Upper lobe of right lung (tissue), 1 donor: ENCODE data around the gene KCTD5. TPM values are rescaled to one million over a fixed set of nuclear protein-coding genes. Genes with fewer than 3 reads are reported as not detected.

Experiments
- ATAC-seq: fragments of 200-7000 bp; cut with Tn5 transposase; one replicate; pipeline ENCODE4 v1.9.1; 2020; ENCODE audit warnings: mild to moderate bottlenecking, moderate library complexity
- DNase-seq: peaks from one replicate; pipeline ENCODE4 v3.0.0-alpha.2; 2020
- H3K27ac ChIP-seq: fragments of 200-600 bp; one replicate; pipeline ENCODE4 v1.8.0; 2022
- H3K27me3 ChIP-seq: fragments of 200-600 bp; one replicate; pipeline ENCODE4 v1.8.0; 2022; ENCODE audit warnings: mild to moderate bottlenecking
- H3K36me3 ChIP-seq: fragments of 200-600 bp; one replicate; pipeline ENCODE4 v1.8.0; 2022
- H3K4me1 ChIP-seq: fragments of 200-600 bp; one replicate; pipeline ENCODE4 v1.8.0; 2022
- H3K4me3 ChIP-seq: fragments of 200-600 bp; one replicate; pipeline ENCODE4 v1.8.0; 2022; ENCODE audit warnings: mild to moderate bottlenecking
- H3K9me3 ChIP-seq: fragments of 200-600 bp; one replicate; pipeline ENCODE4 v1.8.0; 2022
- intact Hi-C: fragments of 100-400 bp; cut with DNase I; formaldehyde crosslinking; loops from one replicate; pipeline ENCODE4 v1.11.0; 2022
- total RNA-seq: library from RNA; stranded (reverse); fragmentation: NEBNext Ultra II Directional; extraction: Animal tissue kit (Norgen Biotek cat#: 25700); gene quantifications from one replicate; pipeline ENCODE4 v1.2.1, GENCODE V29; 2021
- TF ChIP-seq, protein P1 (sequence below): fragments of 200-600 bp; IDR thresholded peaks from one replicate; pipeline ENCODE4 v1.8.0; 2022; ENCODE audit warnings: antibody characterized with exemption
- donor health status: DM: no; HTN: yes; CAD: no; lungs with severe emphysema.

The KCTD5 gene
- total RNA-seq, 1 donor from 2014 or later = 23.8 TPM

- H3K27ac ChIP-seq = no peak overlapping the region
- intact Hi-C loops = no loop called here
- H3K4me1 ChIP-seq = no peaks in the 10 kb centered on the region
- no peak overlapping the region for H3K4me3 ChIP-seq
- no peak for ATAC-seq
- no peaks in the 10 kb centered on the region for H3K36me3 ChIP-seq
- DNase-seq = no peak
- TF ChIP-seq, protein P1, sequence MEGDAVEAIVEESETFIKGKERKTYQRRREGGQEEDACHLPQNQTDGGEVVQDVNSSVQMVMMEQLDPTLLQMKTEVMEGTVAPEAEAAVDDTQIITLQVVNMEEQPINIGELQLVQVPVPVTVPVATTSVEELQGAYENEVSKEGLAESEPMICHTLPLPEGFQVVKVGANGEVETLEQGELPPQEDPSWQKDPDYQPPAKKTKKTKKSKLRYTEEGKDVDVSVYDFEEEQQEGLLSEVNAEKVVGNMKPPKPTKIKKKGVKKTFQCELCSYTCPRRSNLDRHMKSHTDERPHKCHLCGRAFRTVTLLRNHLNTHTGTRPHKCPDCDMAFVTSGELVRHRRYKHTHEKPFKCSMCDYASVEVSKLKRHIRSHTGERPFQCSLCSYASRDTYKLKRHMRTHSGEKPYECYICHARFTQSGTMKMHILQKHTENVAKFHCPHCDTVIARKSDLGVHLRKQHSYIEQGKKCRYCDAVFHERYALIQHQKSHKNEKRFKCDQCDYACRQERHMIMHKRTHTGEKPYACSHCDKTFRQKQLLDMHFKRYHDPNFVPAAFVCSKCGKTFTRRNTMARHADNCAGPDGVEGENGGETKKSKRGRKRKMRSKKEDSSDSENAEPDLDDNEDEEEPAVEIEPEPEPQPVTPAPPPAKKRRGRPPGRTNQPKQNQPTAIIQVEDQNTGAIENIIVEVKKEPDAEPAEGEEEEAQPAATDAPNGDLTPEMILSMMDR = no peak
- H3K27me3 ChIP-seq = no peaks in the 10 kb centered on the region
- no peaks in the 10 kb centered on the region for H3K9me3 ChIP-seq
These were observed 57.5 kb downstream of the KCTD5 start for GRCh38 chr16:2739625-2740430.

DNA sequence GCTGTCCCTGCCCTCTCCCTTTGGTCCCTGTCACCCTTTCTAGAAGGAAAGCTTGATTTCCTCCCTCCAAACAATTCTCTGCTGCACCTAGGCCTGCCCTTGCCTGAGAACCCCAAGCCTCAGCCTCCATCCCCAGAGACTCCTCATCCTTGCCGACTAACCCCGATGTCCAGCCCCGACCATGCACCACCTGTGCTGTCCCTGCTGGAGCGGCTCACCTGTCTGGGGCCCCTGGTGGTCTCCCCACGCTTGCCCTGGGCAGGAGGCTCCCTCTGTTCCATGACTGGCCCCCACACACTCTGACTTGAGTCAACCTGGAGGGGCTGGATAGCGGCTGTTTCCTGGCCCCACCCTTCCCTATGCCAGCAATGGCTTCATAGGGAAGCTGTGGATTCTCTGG lies 58.2 kb downstream of the KCTD5 start:
- no peaks in the 10 kb centered on the region for H3K4me1 ChIP-seq
- H3K9me3 ChIP-seq = no peaks in the 10 kb centered on the region
- DNase-seq (no peak), ATAC-seq (no peak)
- no peak overlapping the region for H3K27ac ChIP-seq
- H3K4me3 ChIP-seq = no peak overlapping the region
- H3K36me3 ChIP-seq = no peaks in the 10 kb centered on the region
- TF ChIP-seq, protein P1 = no peak
- H3K27me3 ChIP-seq = no peaks in the 10 kb centered on the region
- intact Hi-C loops = no loop called here

- TF ChIP-seq, protein P1 = no peak
- Histone ChIP-seq H3K4me3 (no peak overlapping the region), H3K4me1 (no peaks in the 10 kb centered on the region), H3K9me3 (no peaks in the 10 kb centered on the region), H3K27ac (no peak overlapping the region), H3K36me3 (no peaks in the 10 kb centered on the region), H3K27me3 (no peaks in the 10 kb centered on the region)
- DNase-seq = no peak
- no peak for ATAC-seq
- intact Hi-C loops = no loop called here
These were observed 58.8 kb downstream of the KCTD5 start for GRCh38 chr16:2741168-2741567.

- Histone ChIP-seq H3K4me1 (no peaks in the 10 kb centered on the region), H3K27ac (no peak overlapping the region), H3K9me3 (no peaks in the 10 kb centered on the region), H3K27me3 (no peaks in the 10 kb centered on the region), H3K36me3 (no peaks in the 10 kb centered on the region), H3K4me3 (no peak overlapping the region)
- TF ChIP-seq, protein P1 = no peak
- intact Hi-C loops = no loop called here
- ATAC-seq (no peak), DNase-seq (no peak)
These were observed 60.1 kb downstream of the KCTD5 start for GRCh38 chr16:2742323-2743006.

- DNase-seq (no peak), ATAC-seq (no peak)
These were observed 60.9 kb downstream of the KCTD5 start for GRCh38 chr16:2743007-2743810.

More at GRCh38 chr16:2743007-2743810, 60.9 kb downstream of the KCTD5 start:
- Histone ChIP-seq H3K27me3 (no peaks in the 10 kb centered on the region), H3K9me3 (no peaks in the 10 kb centered on the region), H3K36me3 (no peaks in the 10 kb centered on the region), H3K27ac (no peak overlapping the region), H3K4me1 (no peaks in the 10 kb centered on the region), H3K4me3 (no peak overlapping the region)
- TF ChIP-seq, protein P1 = no peak
- intact Hi-C loops = no loop called here
